Bronchial smooth muscle cell (primary cell): ENCODE measurements around the gene INTS3. TPM values are rescaled to one million over a fixed set of nuclear protein-coding genes. Genes with fewer than 3 reads are reported as not detected.

ENCODE experiments used
- total RNA-seq: library from RNA; depleted of rRNA; stranded (reverse); fragments of >200 nt; gene quantifications from 2 replicates; pipeline ENCODE4 v1.2.1, GENCODE V29; 2014

The INTS3 gene
- total RNA-seq = 28.5 and 32.1 TPM in 2 replicates

GRCh38 chr1:153727463-153728304 lies at the start of gene INTS3:
TSS of gene INTS3 (plus strand) at chr1:153728050. CDS start at chr1:153728635, 585 bp downstream.

DNA sequence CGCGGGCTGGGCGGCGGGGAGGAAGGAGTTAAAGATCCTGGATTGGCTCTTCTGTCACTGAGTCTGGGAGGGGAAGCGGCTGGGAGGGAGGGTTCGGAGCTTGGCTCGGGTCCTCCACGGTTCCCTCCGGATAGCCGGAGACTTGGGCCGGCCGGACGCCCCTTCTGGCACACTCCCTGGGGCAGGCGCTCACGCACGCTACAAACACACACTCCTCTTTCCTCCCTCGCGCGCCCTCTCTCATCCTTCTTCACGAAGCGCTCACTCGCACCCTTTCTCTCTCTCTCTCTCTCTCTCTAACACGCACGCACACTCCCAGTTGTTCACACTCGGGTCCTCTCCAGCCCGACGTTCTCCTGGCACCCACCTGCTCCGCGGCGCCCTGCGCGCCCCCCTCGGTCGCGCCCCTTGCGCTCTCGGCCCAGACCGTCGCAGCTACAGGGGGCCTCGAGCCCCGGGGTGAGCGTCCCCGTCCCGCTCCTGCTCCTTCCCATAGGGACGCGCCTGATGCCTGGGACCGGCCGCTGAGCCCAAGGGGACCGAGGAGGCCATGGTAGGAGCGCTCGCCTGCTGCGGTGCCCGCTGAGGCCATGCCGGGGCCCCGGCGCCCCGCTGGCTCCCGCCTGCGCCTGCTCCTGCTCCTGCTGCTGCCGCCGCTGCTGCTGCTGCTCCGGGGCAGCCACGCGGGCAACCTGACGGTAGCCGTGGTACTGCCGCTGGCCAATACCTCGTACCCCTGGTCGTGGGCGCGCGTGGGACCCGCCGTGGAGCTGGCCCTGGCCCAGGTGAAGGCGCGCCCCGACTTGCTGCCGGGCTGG lies 49.1 kb upstream of the INTS3 start, which contains the start of gene NPR1:
Gene NPR1, plus strand, starts transcription at position 170 of the 818 bp plus-strand sequence. Its CDS starts 421 bp downstream, at position 591.

GRCh38 chr1:153774780-153775457 lies 47.1 kb downstream of the INTS3 start, which contains the start of gene SLC27A3:
TSS of gene SLC27A3 (plus strand) at chr1:153775407. CDS start at chr1:153775498, 91 bp downstream.

Other genes with a start within 250 kb of the INTS3 start
- gene S100A6, start 192.1 kb upstream of the INTS3 start, total RNA-seq = 4,155 and 5,808 TPM in 2 replicates
- 0.77 TPM in 1 of 2 replicates, not detected in the other for gene S100A5, start 187.1 kb upstream of the INTS3 start, total RNA-seq
- 471 and 540 TPM in 2 replicates for gene S100A4, start 182.2 kb upstream of the INTS3 start, total RNA-seq
- 4.3 and 9.6 TPM in 2 replicates for gene S100A3, start 178.8 kb upstream of the INTS3 start, total RNA-seq
- gene S100A2, start 162.2 kb upstream of the INTS3 start, total RNA-seq = 3.6 and 3.8 TPM in 2 replicates
- gene S100A16, start 114.9 kb upstream of the INTS3 start, total RNA-seq = 140 and 155 TPM in 2 replicates
- 0.47 and 2.1 TPM in 2 replicates for gene S100A14, start 111.7 kb upstream of the INTS3 start, total RNA-seq
- 275 and 496 TPM in 2 replicates for gene S100A13, start 100.5 kb upstream of the INTS3 start, total RNA-seq
- 0.63 TPM in 1 of 2 replicates, not detected in the other for gene S100A1, start 99.6 kb upstream of the INTS3 start, total RNA-seq
- gene CHTOP, start 94.0 kb upstream of the INTS3 start, total RNA-seq = 20.6 and 25.7 TPM in 2 replicates
- 42.7 and 50.9 TPM in 2 replicates for gene SNAPIN, start 69.3 kb upstream of the INTS3 start, total RNA-seq
- gene ILF2, start 57.1 kb upstream of the INTS3 start, total RNA-seq = 140 and 148 TPM in 2 replicates
- 1.9 and 9.4 TPM in 2 replicates for gene NPR1, start 49.4 kb upstream of the INTS3 start, total RNA-seq
- 27.6 and 50.1 TPM in 2 replicates for gene SLC27A3, start 47.4 kb downstream of the INTS3 start, total RNA-seq
- gene GATAD2B, start 194.9 kb downstream of the INTS3 start, total RNA-seq = 2.7 TPM in 2 replicates
- gene DENND4B, start 218.7 kb downstream of the INTS3 start, total RNA-seq = 10.2 and 17.4 TPM in 2 replicates
- 2.7 TPM in 2 replicates for gene CRTC2, start 230.6 kb downstream of the INTS3 start, total RNA-seq
- gene SLC39A1, start 235.5 kb downstream of the INTS3 start, total RNA-seq = 99.1 and 100 TPM in 2 replicates
- gene CREB3L4, start 239.9 kb downstream of the INTS3 start, total RNA-seq = 7.6 and 8.0 TPM in 2 replicates
- gene JTB, start 249.6 kb downstream of the INTS3 start, total RNA-seq = 71.2 and 79.3 TPM in 2 replicates